ENCODE results near the gene COL8A2.

- TF ChIP-seq CTCF (conservative IDR thresholded peaks at IDR 0.05; ENCODE audit: low read length) (no peak), EZH2phosphoT487 (IDR thresholded peaks at IDR 0.05; ENCODE audit: borderline replicate concordance) (no peak)
Measured at GRCh38 chr1:36148821-36149236, 23.8 kb upstream of the COL8A2 start.
